GM21825 (cell line): ENCODE results near the gene EIF6.

Source experiments
- ATAC-seq: cut with Tn5 transposase; IDR thresholded peaks from one replicate; pipeline ENCODE4 v1.9.1; 2021; ENCODE audit warnings: mild to moderate bottlenecking, moderate library complexity; ENCODE audit not compliant: unreplicated experiment

EIF6 gene

GRCh38 chr20:35314816-35315631 is 30.5 kb upstream of the EIF6 start:
- ATAC-seq, result no peak

- ATAC-seq, result no peak
Observed at GRCh38 chr20:35312318-35312717, 27.7 kb upstream of the EIF6 start.

DNA sequence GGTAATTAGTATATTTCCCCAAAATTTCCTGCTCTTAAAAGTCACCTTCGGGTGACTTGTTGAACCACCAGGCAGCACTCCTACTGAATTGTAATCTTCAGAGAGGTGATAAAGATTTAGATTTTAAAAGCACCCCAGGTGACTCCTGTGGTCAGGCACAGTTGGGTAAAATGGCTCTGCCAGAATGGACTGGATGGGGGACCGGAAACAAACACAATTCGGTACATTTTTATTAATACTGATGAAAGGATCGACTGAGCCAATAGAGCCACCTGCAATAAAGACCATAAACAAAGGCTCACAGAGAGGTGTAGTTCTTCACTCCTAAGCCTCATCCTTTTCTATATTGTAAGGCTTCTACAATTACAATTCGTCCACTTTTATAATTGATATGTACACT is 27.2 kb upstream of the EIF6 start:
- no peak for ATAC-seq

- no peak for ATAC-seq
Observed at GRCh38 chr20:35311409-35311808, 26.8 kb upstream of the EIF6 start.

DNA sequence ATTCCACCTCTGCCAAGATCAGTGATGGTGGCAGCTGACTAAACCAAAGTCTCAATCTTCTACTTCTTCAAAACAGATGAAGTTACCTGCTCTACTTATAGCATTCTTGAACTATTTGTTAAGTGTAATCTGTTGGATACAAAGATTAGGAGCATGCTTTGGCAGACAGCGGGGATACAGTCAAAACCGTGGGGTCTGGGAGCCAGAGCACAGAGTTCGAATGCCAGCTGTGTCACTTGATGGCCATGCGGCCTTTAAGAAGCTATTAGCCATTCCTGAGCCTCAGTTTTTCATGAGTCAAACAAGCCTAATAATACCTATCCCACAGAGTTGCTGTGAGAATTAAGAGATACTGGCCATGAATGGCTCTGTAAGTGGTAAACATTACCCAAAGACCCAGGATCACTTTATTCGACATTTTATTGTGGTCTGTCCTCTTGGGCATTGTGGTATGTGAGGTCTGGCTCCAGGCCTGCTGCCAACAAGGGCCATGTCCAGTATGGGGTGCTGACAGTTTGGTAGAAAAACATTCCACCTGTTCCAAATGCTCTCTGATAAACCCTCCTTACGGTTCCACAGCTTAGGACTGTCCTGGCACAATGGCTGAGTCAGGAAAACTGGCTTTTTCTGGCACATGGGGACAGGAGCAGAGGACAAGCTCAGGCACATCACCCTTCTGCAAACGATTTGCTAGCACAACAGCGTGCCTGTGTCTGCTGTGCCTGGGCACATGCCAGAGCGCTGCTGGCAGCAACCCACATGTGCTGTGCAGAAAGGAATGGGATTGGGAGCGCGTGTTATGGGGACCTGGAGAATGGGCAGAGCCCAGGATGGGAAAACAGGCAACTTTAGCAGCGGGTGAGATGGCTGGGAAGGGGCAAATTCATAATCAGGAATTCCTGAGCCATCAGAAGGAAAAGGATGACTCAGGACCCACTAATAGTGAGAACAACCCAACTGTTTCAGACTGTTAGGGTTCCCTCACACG is 23.4 kb upstream of the EIF6 start:
- no peak for ATAC-seq

GRCh38 chr20:35306931-35307517 is 22.5 kb upstream of the EIF6 start:
- no peak for ATAC-seq

GRCh38 chr20:35305682-35306556 is 21.3 kb upstream of the EIF6 start:
- ATAC-seq, result no peak

DNA sequence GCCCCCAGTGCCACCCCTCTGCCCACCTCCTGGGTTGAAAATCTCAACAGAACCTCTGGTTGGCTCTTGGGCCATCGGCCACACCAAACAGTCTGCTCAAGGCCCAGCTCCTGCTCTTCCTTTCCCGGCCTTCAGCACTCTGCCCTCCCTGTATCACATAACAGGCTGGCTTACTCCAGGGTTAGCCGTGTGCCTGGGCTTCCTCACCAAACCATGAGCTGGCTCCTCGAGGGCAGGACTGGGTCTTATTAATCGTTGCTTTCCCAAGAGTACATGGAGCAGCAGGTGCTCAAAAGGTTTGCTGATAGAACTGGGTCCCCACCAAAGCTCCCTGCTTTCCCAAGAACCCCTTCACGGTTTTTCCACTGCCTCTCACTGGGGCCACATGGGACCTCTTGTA is 20.4 kb upstream of the EIF6 start:
- no peak for ATAC-seq

DNA sequence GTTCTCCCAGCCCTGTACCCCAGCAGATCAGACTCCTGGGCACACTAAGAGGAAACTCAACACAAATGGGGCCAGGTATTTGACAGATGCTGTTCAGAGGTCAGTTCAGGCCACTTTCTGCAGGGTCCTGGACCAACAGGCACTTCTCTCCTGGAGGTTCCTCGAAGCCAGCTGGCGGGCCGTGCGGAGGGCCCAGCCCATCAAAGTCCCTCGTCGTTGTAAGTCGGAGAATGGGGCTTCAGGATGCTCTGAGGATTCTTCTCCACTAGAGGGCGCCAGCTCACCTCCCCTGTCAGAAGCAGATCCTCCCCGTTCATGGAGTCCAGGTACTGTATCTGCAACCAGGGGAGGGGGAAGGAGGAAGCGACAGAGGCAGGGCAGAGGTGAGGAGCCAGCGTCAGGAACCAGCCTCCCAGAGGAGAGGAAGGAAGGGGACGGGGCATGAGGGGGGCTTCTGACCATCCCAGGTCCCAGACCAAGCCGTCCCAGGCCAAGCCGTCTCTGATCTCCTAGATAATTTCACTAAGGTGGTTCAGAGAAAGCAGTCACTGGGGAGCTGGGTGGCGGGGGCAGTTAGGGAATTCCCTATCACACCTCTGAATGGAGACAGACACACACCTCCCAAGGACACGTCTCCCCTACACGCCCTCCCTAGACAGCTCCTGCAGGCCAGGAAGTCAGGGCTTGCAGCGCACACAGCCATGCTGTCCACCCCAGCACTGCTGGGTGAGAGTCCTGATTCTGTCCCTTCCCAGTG is 19.3 kb upstream of the EIF6 start:
- ATAC-seq, result no peak

GRCh38 chr20:35303382-35303734 is 18.8 kb upstream of the EIF6 start:
- no peak for ATAC-seq

DNA sequence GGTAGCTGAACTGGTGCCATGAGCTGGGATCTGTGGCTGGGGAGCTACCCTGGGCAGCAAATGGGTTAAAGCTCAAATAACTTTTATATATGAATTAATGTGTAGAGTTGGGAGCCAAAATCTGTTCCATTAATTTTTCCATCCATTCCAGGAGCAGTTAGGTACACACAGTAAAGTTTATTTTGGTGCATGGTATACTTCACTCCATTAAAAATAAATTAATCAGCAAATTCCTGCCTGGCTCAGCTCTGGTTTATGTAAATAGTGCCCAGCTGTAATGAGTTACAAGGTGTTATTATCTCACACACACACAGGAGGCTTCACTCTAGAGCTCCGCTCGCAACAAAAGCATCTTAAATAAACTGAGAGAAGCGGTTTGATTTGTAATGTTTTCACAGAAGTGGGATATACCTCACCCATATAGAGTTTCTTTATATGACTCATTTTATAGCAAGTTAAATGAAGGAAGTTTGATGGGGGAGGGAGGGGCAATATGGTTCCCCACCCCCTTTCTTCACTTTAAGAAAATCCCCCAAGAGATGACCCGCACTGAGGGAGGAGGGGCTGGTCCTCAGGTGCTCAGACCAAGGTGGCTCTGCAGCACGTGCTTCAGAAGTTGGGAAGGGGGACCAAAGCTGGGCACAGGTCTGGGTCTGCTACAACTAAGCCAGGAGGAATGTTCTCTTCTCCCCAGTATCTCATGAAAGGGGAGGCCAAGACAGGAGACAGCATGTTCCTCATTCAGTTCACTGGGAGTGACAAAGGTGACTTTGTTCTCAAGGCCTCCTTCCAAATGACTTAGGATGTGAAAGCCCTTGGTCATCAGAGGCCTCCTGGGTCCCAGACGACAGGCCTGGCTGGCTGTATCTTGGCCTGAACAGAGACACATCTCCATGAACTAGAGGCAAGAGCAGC is 18.1 kb upstream of the EIF6 start:
- ATAC-seq, result no peak

- ATAC-seq, result no peak
Observed at GRCh38 chr20:35301426-35301825, 16.9 kb upstream of the EIF6 start.

- ATAC-seq, result no peak
Observed at GRCh38 chr20:35300469-35301262, 16.1 kb upstream of the EIF6 start.

GRCh38 chr20:35299780-35300179 is 15.2 kb upstream of the EIF6 start:
- ATAC-seq, result no peak

DNA sequence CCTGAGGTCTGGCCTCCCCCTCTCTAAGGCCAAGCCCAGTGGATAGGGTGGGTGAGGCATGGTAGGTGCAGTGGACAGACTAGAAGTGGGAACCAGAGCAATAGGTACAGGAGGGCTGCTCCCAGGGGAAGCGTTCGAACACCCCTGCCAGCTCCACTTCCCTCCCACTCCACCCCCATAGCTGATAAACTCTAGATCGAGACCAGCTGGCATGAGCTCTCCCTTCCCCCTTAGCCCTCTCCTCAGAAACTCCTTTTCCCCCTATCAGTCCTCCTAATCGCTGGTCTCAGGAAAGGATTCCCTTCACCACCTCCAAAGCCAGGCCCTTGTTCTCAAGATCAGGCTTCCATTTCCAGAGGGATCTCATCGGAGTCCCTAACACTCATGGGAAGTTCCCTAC is 13.7 kb upstream of the EIF6 start:
- no peak for ATAC-seq

GRCh38 chr20:35297740-35298139 is 13.2 kb upstream of the EIF6 start:
- no peak for ATAC-seq

- ATAC-seq, result no peak
Observed at GRCh38 chr20:35297155-35297554, 12.6 kb upstream of the EIF6 start.

- no peak for ATAC-seq
Observed at GRCh38 chr20:35296101-35296554, 11.6 kb upstream of the EIF6 start.
